ENCODE measurements around the gene PNMA8B.
"Not testable (repeated sequence)": the region's sequence is repeated elsewhere in the genome, so short reads cannot be mapped to it uniquely, and the experiment has no call there.

PNMA8B gene, protein sequence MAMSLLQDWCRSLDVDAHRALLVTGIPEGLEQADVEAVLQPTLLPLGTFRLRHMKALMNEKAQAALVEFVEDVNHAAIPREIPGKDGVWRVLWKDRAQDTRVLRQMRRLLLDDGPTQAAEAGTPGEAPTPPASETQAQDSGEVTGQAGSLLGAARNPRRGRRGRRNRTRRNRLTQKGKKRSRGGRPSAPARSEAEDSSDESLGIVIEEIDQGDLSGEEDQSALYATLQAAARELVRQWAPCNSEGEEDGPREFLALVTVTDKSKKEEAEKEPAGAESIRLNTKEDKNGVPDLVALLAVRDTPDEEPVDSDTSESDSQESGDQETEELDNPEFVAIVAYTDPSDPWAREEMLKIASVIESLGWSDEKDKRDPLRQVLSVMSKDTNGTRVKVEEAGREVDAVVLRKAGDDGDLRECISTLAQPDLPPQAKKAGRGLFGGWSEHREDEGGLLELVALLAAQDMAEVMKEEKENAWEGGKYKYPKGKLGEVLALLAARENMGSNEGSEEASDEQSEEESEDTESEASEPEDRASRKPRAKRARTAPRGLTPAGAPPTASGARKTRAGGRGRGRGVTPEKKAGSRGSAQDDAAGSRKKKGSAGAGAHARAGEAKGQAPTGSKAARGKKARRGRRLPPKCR

DNA sequence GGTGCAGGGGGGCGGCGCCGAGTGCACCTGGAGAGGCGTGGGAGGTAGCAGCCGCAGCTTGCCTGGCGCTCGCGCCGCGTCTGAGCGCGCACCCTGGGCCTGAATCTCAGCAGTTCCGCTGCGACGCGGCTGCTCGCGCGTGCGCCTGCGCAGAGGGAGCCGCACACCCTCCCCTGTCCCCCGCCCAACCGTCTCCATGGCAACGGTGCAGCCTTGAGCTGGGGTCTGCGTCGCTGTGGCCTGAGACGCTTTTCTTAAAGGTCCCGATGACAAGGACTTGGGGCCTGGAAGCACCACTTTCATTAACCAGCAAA is at the start of gene PNMA8B:
PNMA8B (minus strand) TSS at position 82 of the 314 bp plus-strand sequence. CDS start 402 bp downstream, outside the sequence.
- Mint-ChIP-seq H3K9me3 (no peaks in the 10 kb centered on the region), H3K27me3 (peaks cover 74% of the 10 kb centered on the region), H3K27ac (no peak within 1 kb of the TSS), H3K36me3 (ENCODE audit: low read depth) (no peaks in the 10 kb centered on the region), H3K4me3 (peak within 1 kb of the TSS; percentile 54), H3K4me1 (ENCODE audit: low read depth) (peaks cover 16% of the 10 kb centered on the region)
- peak; percentile 53 for DNase-seq

DNA sequence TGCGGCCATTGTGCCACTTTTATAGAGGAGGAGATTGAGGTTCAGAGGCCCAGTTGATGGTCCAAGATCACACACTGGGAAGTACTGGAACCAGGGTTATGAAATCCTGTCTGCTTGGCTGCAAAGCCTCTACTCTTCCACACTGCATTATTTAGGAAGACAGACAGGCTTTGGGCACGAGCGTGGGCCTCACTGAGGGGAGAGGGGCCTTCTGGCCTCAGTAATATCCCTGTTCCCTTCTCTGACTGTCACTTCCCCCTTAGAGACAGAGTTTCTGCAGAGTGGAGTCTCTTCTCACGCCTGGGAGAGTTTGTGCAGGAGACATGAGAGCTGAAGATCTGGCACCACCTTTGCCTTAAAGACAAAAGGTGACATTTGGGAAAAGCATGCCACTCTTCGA is 49.0 kb upstream of the PNMA8B start:
- Mint-ChIP-seq H3K9me3 (no peaks in the 10 kb centered on the region), H3K4me3 (no peak overlapping the region), H3K27ac (no peak overlapping the region), H3K27me3 (no peaks in the 10 kb centered on the region), H3K4me1 (ENCODE audit: low read depth) (peaks cover 2% of the 10 kb centered on the region), H3K36me3 (ENCODE audit: low read depth) (no peaks in the 10 kb centered on the region)
- DNase-seq: no peak

DNA sequence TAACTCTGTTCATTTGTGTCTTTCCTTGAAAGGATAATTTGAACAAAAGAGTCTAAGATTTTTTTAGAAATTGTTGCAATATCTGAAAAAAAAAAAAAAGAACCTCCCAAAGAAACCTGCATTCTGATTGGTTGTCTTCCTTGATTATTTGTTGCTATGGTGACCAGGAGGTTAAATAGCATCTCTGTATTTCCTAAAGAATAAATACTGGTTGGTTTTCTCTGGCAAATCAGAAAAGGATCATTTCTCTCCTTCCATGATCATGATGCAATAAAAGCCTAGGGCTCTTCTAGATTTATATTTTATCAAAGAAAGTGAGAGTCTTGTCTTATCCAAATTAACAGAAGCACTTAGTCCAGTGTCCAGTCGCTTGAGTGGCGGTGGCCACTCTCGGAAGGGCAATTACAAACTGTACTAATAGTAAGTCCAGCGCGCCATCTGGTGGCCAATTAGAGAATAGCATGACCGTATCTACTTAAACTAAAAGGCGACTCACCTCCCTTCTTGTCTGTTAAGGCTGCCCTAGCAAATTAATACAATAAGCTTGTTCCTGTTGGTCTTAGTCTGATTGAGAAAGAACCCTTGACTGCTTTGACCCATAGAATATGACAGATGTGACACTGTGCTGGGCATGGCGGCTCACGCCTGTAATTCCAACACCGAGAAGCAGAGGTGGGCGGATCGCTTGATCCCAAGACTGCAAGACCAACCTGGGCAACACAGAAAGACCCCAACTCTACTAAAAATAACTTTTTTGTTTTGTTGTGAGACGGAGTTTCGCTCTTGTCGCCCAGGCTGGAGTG is 47.0 kb upstream of the PNMA8B start:
- H3K4me3 Mint-ChIP-seq: no peak overlapping the region
- H3K9me3 Mint-ChIP-seq: no peaks in the 10 kb centered on the region
- H3K27ac Mint-ChIP-seq: no peak overlapping the region
- H3K4me1 Mint-ChIP-seq (ENCODE audit: low read depth): peaks cover 9% of the 10 kb centered on the region
- DNase-seq: peak; percentile 78
- no peaks in the 10 kb centered on the region for H3K36me3 Mint-ChIP-seq (ENCODE audit: low read depth)
- no peaks in the 10 kb centered on the region for H3K27me3 Mint-ChIP-seq

DNA sequence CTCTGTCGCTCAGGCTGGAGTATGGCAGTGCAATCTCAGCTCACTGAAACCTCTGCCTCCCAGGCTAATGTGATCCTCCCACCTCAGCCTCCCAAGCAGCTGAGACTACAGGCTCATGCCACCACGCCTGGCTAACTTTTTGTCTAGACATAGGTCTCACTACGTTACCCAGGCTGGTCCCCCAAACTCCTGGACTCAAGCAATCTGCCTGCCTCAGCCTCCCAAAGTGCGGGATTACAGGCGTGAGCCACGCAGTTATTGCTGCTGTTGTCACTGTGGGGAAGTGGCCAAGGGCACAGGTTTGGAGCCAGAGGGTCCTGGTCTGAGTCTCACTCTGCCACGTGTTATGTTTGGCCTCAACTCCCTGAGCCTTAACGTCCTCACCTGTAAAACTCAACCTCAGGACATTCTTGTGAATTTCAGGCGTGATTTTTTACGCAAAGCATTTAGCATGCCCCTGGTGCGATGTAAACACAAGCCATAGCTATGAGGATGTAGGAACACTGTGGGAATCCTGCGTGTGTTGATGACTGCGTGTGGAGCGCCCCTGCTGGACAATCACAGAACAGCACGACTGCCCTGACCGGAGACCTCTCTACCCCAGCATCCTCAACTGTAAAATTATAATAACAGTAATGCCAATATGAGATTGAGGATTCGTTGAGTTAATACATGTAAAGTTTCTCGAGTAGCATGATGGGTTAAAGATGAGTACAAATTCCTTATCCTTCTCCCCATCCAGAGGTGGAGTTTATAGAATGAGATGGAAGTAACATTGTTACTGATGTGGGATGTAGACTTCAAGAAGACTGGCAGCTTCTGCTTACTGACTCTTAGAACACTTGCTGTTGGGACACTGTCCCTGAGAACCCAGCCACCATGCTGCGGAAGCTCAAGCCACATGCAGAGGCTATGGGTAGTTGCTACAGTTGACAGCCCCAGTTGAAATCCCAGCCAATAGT is 41.8 kb upstream of the PNMA8B start:
- H3K4me1 Mint-ChIP-seq (ENCODE audit: low read depth): peaks cover 10% of the 10 kb centered on the region
- no peak overlapping the region for H3K27ac Mint-ChIP-seq
- DNase-seq: peak; percentile 81
- H3K27me3 Mint-ChIP-seq: no peaks in the 10 kb centered on the region
- no peak overlapping the region for H3K4me3 Mint-ChIP-seq
- no peaks in the 10 kb centered on the region for H3K36me3 Mint-ChIP-seq (ENCODE audit: low read depth)
- no peaks in the 10 kb centered on the region for H3K9me3 Mint-ChIP-seq

GRCh38 chr19:46536391-46536790 is 40.7 kb upstream of the PNMA8B start:
- Mint-ChIP-seq H3K27me3 (no peaks in the 10 kb centered on the region), H3K27ac (no peak overlapping the region), H3K36me3 (ENCODE audit: low read depth) (no peaks in the 10 kb centered on the region), H3K4me3 (no peak overlapping the region), H3K9me3 (no peaks in the 10 kb centered on the region), H3K4me1 (ENCODE audit: low read depth) (peaks cover 10% of the 10 kb centered on the region)
- no peak for DNase-seq

DNA sequence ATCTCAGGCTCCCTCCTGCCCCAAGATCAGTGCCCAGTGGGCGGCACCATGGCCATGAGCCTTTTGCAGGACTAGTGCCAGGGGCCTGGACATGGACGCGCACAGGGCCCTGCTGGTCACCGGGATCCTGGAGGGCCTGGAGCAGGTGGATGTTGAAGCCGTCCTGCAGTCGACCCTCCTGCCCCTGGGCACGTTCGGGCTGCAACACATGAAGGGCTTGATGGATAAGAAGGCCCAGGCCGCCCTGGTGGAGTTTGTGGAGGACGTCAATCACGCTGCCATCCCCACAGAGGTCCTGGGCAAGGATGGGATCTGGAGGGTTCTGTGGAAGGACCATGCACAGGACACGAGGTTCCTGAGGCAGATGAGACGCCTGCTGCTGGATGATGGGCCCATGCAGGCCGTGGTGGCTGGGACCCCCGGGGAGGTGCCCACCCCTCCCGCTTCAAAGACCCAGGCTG is 38.0 kb upstream of the PNMA8B start:
- peaks cover 3% of the 10 kb centered on the region for H3K27me3 Mint-ChIP-seq
- H3K9me3 Mint-ChIP-seq: no peaks in the 10 kb centered on the region
- H3K4me3 Mint-ChIP-seq: no peak overlapping the region
- no peaks in the 10 kb centered on the region for H3K36me3 Mint-ChIP-seq (ENCODE audit: low read depth)
- DNase-seq: no peak
- H3K27ac Mint-ChIP-seq: no peak overlapping the region
- H3K4me1 Mint-ChIP-seq (ENCODE audit: low read depth): peaks cover 23% of the 10 kb centered on the region

DNA sequence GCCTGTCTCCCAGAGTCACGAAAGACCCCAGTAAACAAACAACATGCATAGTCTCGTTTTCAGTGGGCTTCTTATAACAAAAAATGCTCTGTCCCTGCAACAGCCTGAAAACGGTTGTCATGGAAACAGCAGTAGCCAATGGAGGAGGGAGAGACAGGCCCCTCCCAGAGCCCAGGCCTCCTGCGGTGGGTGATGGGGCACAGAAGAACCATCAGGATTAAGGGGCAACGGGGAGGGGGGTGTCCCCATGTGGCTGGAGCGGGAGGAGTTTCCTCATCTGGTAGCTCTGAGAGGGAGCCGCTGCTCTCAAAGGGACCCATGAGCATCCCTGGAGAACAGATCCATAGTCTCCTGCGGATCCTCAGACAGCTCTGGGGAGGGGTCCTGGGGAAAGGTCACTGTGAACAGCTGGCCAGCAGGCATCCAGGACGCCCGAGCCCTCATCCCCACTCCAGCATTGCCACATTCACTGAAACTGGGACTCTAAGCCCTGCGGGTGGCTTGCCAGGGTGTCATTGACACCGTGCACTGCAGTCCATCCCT is 37.5 kb upstream of the PNMA8B start:
- no peaks in the 10 kb centered on the region for H3K36me3 Mint-ChIP-seq (ENCODE audit: low read depth)
- no peak overlapping the region for H3K27ac Mint-ChIP-seq
- H3K4me3 Mint-ChIP-seq: no peak overlapping the region
- peaks cover 21% of the 10 kb centered on the region for H3K4me1 Mint-ChIP-seq (ENCODE audit: low read depth)
- H3K9me3 Mint-ChIP-seq: no peaks in the 10 kb centered on the region
- peaks cover 3% of the 10 kb centered on the region for H3K27me3 Mint-ChIP-seq
- no peak for DNase-seq

GRCh38 chr19:46530636-46531035 is 35.0 kb upstream of the PNMA8B start:
- Mint-ChIP-seq H3K36me3 (ENCODE audit: low read depth) (peaks cover 3% of the 10 kb centered on the region), H3K27ac (no peak overlapping the region)

DNA sequence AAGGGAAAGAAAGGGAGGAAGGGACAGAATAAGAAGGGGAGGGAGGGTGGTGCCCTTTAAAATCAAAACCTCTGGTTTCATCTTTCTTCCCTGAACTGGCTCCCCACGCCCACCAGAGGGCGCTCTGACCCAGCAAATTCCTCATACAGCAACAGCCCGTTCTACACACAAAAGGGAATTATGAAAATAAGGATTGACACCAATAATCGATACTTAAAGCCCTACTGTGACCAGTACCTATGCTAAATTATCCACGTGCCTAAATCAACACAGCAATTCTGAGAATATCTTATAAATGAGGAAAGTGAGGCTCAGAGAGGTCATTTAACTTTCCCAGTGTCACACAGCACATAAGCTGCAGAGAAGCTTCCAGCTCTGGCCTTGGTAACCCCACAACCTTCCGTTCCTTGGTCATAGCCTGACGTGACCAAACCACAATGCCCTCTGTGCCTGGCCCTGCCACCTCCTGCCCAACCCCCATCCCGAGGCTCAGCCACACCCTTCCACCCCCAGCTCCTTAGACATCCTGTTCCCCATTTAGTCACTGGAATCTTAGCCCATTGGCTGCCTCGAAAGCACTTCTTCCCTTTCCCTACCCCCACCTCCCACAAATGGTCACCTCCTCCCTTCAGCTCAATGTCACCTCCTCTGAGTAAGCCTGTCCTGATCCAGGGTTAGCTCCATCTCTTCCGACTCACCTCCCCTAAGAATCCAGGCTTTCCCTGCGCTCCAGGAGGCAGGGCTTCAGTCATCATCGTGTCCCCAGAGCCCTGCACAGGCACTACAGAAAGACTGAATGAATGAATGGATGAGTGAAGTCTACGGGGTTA is 34.2 kb upstream of the PNMA8B start:
- Mint-ChIP-seq H3K27ac (no peak overlapping the region), H3K36me3 (ENCODE audit: low read depth) (peaks cover 5% of the 10 kb centered on the region), H3K27me3 (peaks cover 3% of the 10 kb centered on the region), H3K4me1 (ENCODE audit: low read depth) (peaks cover 23% of the 10 kb centered on the region), H3K9me3 (peaks cover 10% of the 10 kb centered on the region), H3K4me3 (no peak overlapping the region)
- DNase-seq: peak; percentile 83

More at GRCh38 chr19:46530636-46531035, 35.0 kb upstream of the PNMA8B start:
- H3K9me3 Mint-ChIP-seq: peaks cover 7% of the 10 kb centered on the region
- peaks cover 3% of the 10 kb centered on the region for H3K27me3 Mint-ChIP-seq
- DNase-seq: no peak
- H3K4me3 Mint-ChIP-seq: no peak overlapping the region
- peaks cover 20% of the 10 kb centered on the region for H3K4me1 Mint-ChIP-seq (ENCODE audit: low read depth)

DNA sequence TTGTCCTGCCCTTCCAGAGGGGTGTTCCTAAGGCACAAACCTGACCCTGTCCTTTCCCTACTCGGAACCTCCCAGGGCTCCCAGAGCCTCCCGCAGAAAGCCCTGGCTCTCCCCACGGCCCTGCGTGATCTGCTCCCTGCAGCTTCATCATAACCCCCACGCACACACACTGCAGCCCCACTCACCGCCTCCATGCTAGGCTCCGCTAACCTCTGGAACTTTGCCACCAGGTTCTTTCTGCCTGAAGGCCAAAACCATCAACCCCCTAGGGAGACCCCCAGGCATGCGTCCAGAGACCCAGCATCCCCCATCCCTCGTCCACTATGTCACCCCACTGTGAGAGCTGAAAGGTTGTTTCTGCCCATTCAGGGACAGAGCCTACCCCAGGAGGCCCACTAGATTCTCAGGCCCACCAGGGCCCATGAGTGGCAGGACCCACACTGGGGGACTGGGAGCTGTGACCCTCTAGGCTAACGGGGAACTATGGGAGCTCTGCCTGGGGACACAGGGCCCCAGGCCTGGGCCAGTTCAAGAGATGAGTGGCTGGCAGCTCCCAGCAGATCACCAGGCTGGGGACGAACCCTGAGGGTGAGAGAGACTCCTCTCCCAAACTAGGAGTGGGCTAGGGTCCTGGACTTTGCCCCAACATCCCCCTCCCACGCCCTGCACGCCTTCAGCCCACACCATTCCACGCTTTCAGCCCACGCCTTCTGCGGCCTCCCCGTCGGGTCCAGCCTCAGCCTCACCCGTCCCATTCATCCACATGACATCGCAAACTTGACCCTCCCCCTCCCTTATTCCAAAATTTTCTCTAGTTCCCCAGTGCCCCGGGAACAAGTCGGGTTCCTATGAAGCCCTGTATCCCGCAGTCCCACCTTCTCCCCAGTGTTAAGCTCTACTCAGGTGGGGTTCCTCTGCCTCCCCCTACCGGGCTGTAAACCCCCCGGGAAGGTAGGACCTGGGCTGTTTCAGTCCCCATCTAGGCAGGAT is 33.2 kb upstream of the PNMA8B start:
- Mint-ChIP-seq H3K36me3 (ENCODE audit: low read depth) (peaks cover 10% of the 10 kb centered on the region), H3K4me1 (ENCODE audit: low read depth) (peaks cover 32% of the 10 kb centered on the region), H3K27ac (no peak overlapping the region), H3K9me3 (peaks cover 17% of the 10 kb centered on the region), H3K4me3 (no peak overlapping the region), H3K27me3 (peaks cover 3% of the 10 kb centered on the region)
- no peak for DNase-seq

- Mint-ChIP-seq H3K4me1 (ENCODE audit: low read depth) (peaks cover 49% of the 10 kb centered on the region), H3K9me3 (peaks cover 18% of the 10 kb centered on the region), H3K36me3 (ENCODE audit: low read depth) (peaks cover 10% of the 10 kb centered on the region)
- H3K27ac Mint-ChIP-seq, DNase-seq, H3K27me3 Mint-ChIP-seq, H3K4me3 Mint-ChIP-seq: not testable (repeated sequence)
Observed at GRCh38 chr19:46526801-46527200, 31.1 kb upstream of the PNMA8B start.

GRCh38 chr19:46524308-46524707 is 28.6 kb upstream of the PNMA8B start:
- Mint-ChIP-seq H3K4me3 (no peak overlapping the region), H3K36me3 (ENCODE audit: low read depth) (peaks cover 10% of the 10 kb centered on the region), H3K9me3 (peaks cover 22% of the 10 kb centered on the region), H3K27ac (peak overlapping the region; percentile 59), H3K27me3 (no peaks in the 10 kb centered on the region), H3K4me1 (ENCODE audit: low read depth) (peaks cover 58% of the 10 kb centered on the region)
- DNase-seq: no peak
